ENCODE measurements around the gene RALGAPA1.

DNA sequence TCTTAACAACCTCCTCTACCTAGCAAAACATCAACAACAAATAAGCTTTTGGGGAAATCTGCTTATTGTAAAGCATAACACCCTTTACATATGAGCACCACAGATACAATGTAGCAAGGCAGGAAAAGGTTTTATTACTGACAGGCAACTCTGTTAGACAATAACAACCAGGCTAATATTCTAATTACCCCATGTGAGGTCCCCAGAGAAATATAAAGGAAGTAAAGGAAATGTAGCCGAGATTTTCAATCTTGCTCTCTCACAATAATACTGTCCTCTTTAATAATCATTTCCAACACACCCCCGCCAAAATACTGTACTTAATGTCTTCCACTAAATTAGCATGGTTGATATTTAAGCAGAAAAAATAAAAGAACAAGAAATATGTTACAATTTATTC, 289.1 kb downstream of the RALGAPA1 start:
- TF ChIP-seq EZH2 (IDR thresholded peaks at IDR 0.05; ENCODE audit: low read depth, unreplicated experiment) (no peak), POLR2AphosphoS5 (IDR thresholded peaks at IDR 0.05; ENCODE audit: low read depth) (no peak), CREB1 (CRISPR knock-in tag; IDR thresholded peaks at IDR 0.05; ENCODE audit: low read depth) (no peak), EZH2phosphoT487 (IDR thresholded peaks at IDR 0.05; ENCODE audit: unreplicated experiment) (no peak)
- TF ChIP-seq, protein P1, sequence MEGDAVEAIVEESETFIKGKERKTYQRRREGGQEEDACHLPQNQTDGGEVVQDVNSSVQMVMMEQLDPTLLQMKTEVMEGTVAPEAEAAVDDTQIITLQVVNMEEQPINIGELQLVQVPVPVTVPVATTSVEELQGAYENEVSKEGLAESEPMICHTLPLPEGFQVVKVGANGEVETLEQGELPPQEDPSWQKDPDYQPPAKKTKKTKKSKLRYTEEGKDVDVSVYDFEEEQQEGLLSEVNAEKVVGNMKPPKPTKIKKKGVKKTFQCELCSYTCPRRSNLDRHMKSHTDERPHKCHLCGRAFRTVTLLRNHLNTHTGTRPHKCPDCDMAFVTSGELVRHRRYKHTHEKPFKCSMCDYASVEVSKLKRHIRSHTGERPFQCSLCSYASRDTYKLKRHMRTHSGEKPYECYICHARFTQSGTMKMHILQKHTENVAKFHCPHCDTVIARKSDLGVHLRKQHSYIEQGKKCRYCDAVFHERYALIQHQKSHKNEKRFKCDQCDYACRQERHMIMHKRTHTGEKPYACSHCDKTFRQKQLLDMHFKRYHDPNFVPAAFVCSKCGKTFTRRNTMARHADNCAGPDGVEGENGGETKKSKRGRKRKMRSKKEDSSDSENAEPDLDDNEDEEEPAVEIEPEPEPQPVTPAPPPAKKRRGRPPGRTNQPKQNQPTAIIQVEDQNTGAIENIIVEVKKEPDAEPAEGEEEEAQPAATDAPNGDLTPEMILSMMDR (conservative IDR thresholded peaks at IDR 0.05; ENCODE audit: low read depth in 2 of 2) = no peak
- TF ChIP-seq, protein P2, sequence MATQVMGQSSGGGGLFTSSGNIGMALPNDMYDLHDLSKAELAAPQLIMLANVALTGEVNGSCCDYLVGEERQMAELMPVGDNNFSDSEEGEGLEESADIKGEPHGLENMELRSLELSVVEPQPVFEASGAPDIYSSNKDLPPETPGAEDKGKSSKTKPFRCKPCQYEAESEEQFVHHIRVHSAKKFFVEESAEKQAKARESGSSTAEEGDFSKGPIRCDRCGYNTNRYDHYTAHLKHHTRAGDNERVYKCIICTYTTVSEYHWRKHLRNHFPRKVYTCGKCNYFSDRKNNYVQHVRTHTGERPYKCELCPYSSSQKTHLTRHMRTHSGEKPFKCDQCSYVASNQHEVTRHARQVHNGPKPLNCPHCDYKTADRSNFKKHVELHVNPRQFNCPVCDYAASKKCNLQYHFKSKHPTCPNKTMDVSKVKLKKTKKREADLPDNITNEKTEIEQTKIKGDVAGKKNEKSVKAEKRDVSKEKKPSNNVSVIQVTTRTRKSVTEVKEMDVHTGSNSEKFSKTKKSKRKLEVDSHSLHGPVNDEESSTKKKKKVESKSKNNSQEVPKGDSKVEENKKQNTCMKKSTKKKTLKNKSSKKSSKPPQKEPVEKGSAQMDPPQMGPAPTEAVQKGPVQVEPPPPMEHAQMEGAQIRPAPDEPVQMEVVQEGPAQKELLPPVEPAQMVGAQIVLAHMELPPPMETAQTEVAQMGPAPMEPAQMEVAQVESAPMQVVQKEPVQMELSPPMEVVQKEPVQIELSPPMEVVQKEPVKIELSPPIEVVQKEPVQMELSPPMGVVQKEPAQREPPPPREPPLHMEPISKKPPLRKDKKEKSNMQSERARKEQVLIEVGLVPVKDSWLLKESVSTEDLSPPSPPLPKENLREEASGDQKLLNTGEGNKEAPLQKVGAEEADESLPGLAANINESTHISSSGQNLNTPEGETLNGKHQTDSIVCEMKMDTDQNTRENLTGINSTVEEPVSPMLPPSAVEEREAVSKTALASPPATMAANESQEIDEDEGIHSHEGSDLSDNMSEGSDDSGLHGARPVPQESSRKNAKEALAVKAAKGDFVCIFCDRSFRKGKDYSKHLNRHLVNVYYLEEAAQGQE (IDR thresholded peaks at IDR 0.05; ENCODE audit: unreplicated experiment) = no peak

All from GM23338 (cell line).